Thymus (tissue), 11 donors: ENCODE data around the gene OSCP1. TPM values are rescaled to one million over a fixed set of nuclear protein-coding genes. Genes with fewer than 3 reads are reported as not detected.

ENCODE experiments used
- DNase-seq, 9 donors: peaks; one replicate each; pipeline ENCODE4 v3.0.0-alpha.2; 2013; ENCODE audit warnings: low spot score in 9 of 9, low read depth in 6 of 9, missing footprints in 1 of 9
- H3K27ac ChIP-seq, 2 donors: one replicate each; pipeline ENCODE4 v1.5.1; 2013; ENCODE audit warnings: control low read depth in 1 of 2, low read depth in 1 of 2, low read length in 1 of 2, mild to moderate bottlenecking in 1 of 2, moderate library complexity in 1 of 2
- H3K27me3 ChIP-seq, 2 donors: one replicate each; pipeline ENCODE4 v1.5.1; 2013; ENCODE audit warnings: low read length in 1 of 2; ENCODE audit not compliant: control insufficient read depth in 2 of 2, insufficient read depth in 1 of 2
- H3K36me3 ChIP-seq, 2 donors: one replicate each; pipeline ENCODE4 v1.5.1; 2013; ENCODE audit warnings: low read length in 1 of 2, mild to moderate bottlenecking in 1 of 2, moderate library complexity in 1 of 2; ENCODE audit not compliant: control insufficient read depth in 2 of 2, insufficient read depth in 2 of 2
- H3K4me1 ChIP-seq, 2 donors: one replicate each; pipeline ENCODE4 v1.5.1; 2013; ENCODE audit warnings: low read length in 2 of 2; ENCODE audit not compliant: control insufficient read depth in 2 of 2, insufficient read depth in 2 of 2
- H3K4me3 ChIP-seq, 2 donors: one replicate each; pipeline ENCODE4 v1.5.1; 2013; ENCODE audit warnings: low read length in 2 of 2, control low read depth in 1 of 2, mild to moderate bottlenecking in 1 of 2
- H3K9me3 ChIP-seq, 2 donors: one replicate each; pipeline ENCODE4 v1.5.1; 2013; ENCODE audit warnings: low read length in 1 of 2, mild to moderate bottlenecking in 1 of 2; ENCODE audit not compliant: control insufficient read depth in 2 of 2, insufficient read depth in 1 of 2
- WGBS: extraction: QIAGEN DNeasy Blood & Tissue Kit; methylation state at CpG from one replicate; pipeline ENCODE4 v1.1.7; 2013; 5-methylcytosine and 5-hydroxymethylcytosine counted together
- polyA plus RNA-seq: library from polyadenylated mRNA; stranded (reverse); fragments of 200-250 nt; gene quantifications from one replicate; pipeline ENCODE4 v1.2.3, GENCODE V29; 2013
- total RNA-seq: library from RNA; stranded (reverse); fragments of 120-200 nt; gene quantifications from one replicate; pipeline ENCODE4 v1.2.4, GENCODE V29; 2013
- donor health status: healthy.

Gene OSCP1
- total and polyA plus RNA-seq, 2 donors: 4.0 to 4.8 TPM

DNA sequence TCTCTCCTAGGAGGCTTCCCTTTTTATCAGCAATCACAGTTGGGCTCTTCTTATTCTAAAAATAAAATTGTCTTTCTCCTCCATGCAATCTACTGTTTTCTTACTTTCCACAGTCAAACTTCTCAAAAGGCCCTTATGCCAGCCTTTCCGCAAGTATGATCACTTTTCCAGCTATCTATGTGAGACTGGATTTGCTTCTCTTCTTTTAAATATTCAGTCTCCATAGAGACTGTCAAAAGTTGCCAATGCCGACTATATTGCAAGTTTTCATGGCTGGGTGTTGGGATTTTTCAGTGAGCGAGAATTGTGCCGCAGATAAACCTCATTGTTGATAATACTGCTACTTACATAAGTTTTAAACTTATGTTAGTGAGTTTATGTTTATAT, 47.8 kb downstream of the OSCP1 start:
- no peak for DNase-seq
- Histone ChIP-seq H3K9me3 (peaks cover 0 to 5% of the 10 kb centered on the region in 2 donors), H3K4me1 (peaks cover 0 to 6% of the 10 kb centered on the region in 2 donors), H3K27me3 (no peaks in the 10 kb centered on the region), H3K27ac (no peak overlapping the region), H3K36me3 (no peaks in the 10 kb centered on the region), H3K4me3 (no peak overlapping the region)
- WGBS: 98% methylated on average over 4 of the region's 4 CpGs

GRCh38 chr1:36401602-36402503, 48.4 kb downstream of the OSCP1 start:
- DNase-seq: no peak
- Histone ChIP-seq H3K36me3 (no peaks in the 10 kb centered on the region), H3K9me3 (peaks cover 0 to 5% of the 10 kb centered on the region in 2 donors), H3K4me3 (no peak overlapping the region), H3K27ac (no peak overlapping the region), H3K4me1 (peaks cover 0 to 9% of the 10 kb centered on the region in 2 donors), H3K27me3 (no peaks in the 10 kb centered on the region)
- WGBS: 91% methylated on average over 12 of the region's 12 CpGs

DNA sequence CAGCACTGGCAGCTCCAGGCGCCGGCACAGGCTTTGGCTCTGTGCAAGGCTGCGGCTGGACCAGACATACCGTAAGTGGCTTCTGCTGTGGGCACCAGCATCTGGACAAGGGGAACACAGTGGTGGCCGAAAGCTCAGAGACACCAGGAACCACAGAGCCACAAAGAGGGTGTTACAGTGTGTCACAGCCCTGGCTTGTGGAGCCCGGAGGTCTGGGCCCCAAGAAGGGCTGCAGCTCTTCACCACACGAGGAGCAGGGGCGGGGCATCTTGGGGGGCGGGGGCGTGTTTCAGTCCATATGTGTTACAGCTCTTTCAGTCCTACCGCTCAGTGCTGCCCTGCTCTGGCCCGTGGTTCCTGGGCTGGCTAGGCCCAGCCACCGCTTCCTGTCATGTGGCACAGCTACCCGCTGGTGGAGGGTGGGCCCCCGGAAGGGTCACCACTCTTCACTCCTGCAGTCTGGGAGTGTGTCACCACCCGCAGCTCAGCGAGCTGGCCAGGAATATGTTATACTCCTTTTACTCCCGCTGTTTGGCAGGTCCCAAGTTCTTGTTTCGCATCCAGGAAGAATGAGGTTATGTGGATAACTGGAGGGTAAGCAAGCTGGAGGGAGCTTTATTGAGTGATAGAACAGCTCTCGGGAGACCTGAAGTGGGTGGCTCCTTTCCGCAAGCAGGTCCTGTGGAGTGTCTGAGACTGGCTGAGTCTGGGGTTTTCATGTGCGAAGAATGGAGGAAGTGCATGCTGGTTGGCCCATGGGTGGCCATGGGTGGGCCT, 49.2 kb downstream of the OSCP1 start:
- H3K4me3 ChIP-seq: no peak overlapping the region
- peak in 2 of 9 donors; percentile 52 to 78 for DNase-seq
- WGBS: 82% methylated on average over 22 of the region's 22 CpGs

DNA sequence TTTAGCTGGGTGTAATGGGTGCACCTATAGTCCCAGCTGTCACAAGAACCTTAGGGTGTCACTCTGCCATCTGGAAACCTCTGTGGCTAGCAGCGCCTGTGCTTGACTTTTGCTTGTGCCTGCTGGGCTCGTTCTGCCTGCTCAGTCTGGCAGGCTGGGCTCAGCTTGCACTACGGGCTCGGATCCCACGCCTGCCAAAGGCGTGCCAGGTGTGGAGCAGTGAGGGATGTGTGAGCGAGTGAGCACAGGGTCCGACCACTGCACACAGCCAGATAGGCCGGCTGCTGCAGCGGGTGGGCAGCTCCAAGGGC, 49.8 kb downstream of the OSCP1 start:
- Histone ChIP-seq H3K27ac (no peak overlapping the region), H3K9me3 (peaks cover 0 to 5% of the 10 kb centered on the region in 2 donors), H3K4me3 (no peak overlapping the region), H3K4me1 (peaks cover 3 to 15% of the 10 kb centered on the region in 2 donors), H3K36me3 (no peaks in the 10 kb centered on the region), H3K27me3 (no peaks in the 10 kb centered on the region)
- WGBS: 96% methylated on average over 10 of the region's 10 CpGs
- peak in 1 of 9 donors; percentile 45 for DNase-seq

More for the DNA sequence above, 49.2 kb downstream of the OSCP1 start:
- H3K9me3 ChIP-seq: peaks cover 0 to 5% of the 10 kb centered on the region in 2 donors
- peaks cover 3 to 15% of the 10 kb centered on the region in 2 donors for H3K4me1 ChIP-seq
- H3K27me3 ChIP-seq: no peaks in the 10 kb centered on the region
- H3K36me3 ChIP-seq: no peaks in the 10 kb centered on the region
- H3K27ac ChIP-seq: no peak overlapping the region

DNA sequence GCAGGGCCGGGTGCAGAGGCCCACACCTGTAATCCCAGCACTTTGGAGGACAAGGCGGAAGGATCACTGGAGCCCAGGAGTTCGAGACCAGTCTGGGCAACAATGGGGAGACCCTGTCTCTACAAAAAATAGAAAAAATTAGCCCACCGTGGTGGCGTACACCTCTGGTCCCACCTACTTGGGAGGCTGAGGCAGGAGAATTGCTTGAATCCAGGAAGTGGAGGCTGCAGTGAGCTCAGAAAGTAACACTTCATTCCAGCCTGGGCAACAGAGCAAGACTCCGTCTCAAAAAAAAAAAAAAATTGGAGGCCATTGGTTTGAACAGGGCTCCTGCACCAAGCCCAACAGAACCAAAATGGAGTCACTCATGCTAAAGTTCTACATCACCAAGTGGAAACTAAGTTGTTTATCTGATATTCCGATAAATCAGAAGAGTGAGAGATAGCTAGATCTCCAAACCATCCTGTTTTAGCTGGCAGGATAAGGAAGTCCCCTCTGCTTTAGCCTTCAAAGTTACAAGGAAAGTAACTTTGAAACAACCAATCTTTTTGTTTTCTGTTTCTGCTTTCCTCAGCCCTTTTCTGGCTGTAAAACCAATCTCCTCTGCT, 51.8 kb downstream of the OSCP1 start:
- Histone ChIP-seq H3K36me3 (peaks cover 6 to 7% of the 10 kb centered on the region in 2 donors), H3K27ac (no peak overlapping the region), H3K9me3 (peaks cover 0 to 5% of the 10 kb centered on the region in 2 donors), H3K27me3 (no peaks in the 10 kb centered on the region), H3K4me3 (no peak overlapping the region), H3K4me1 (peaks cover 3 to 15% of the 10 kb centered on the region in 2 donors)
- 92% methylated on average over 7 of the region's 7 CpGs for WGBS
- no peak for DNase-seq

DNA sequence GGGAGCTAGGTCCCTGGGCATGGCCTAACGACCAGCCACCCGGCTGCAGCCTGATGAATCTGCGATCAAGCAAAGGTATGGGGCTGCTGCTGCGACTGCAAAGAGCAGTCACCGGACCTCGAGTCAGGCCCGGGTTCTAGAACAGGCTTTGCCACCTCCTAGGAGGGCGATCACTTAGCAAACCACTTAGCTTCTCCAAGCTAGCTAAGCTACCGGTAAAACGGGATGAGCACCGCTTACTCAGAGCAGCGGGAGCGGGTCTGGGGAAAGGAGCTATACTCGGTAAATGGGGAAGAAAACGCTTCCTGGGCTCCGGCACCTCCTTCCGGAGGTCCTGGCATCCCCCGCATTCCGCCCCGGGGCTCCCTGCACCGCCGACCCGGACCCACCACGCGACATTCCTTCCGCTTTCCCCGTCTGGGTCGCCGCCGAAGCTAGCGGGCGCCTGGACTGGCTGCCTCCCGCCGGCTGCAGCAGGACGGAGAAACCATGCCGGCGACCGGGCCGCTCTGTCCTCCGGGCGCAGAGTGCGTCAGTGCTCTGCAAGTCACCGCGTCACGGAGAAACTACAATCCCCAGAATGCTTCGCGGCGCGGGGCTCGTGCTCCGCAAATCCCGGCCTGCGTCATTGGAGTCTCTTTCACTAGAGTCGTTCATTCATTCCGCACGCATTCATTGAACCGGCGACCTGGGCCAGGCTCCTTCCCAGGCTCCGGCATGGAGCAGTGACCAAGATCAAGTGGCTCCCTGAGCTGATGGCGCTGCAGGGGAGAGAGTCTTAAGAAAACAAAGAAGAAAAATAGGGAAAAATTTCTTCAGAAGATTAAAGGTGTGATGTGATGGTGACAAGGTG, 52.6 kb downstream of the OSCP1 start, which contains the start of gene LSM10:
Gene LSM10, minus strand, starts transcription at position 531 of the 853 bp plus-strand sequence. CDS start 3,779 bp downstream, outside the sequence.
- peaks cover 0 to 5% of the 10 kb centered on the region in 2 donors for H3K9me3 ChIP-seq
- H3K4me1 ChIP-seq: peaks cover 3 to 15% of the 10 kb centered on the region in 2 donors
- under 1% methylated on average over 60 of the region's 60 CpGs for WGBS
- peaks cover 15 to 16% of the 10 kb centered on the region in 2 donors for H3K36me3 ChIP-seq
- H3K4me3 ChIP-seq: peak within 1 kb of the TSS; percentile 86 to 96
- peak in 8 of 9 donors; percentile 82 to 94 (median 88) for DNase-seq
- peak within 1 kb of the TSS; percentile 72 to 88 for H3K27ac ChIP-seq
- no peaks in the 10 kb centered on the region for H3K27me3 ChIP-seq

- Histone ChIP-seq H3K9me3 (peaks cover 0 to 5% of the 10 kb centered on the region in 2 donors), H3K4me3 (peak overlapping the region; percentile 86 to 96), H3K4me1 (peaks cover 3 to 15% of the 10 kb centered on the region in 2 donors), H3K36me3 (peaks cover 16% of the 10 kb centered on the region in 2 donors), H3K27ac (peak overlapping the region; percentile 72 to 88), H3K27me3 (no peaks in the 10 kb centered on the region)
- 16% methylated on average over 5 of the region's 5 CpGs for WGBS
- no peak for DNase-seq
These were observed 53.2 kb downstream of the OSCP1 start for GRCh38 chr1:36397083-36397377.

- no peak overlapping the region for H3K4me3 ChIP-seq
- peaks cover 0 to 5% of the 10 kb centered on the region in 2 donors for H3K9me3 ChIP-seq
- 87% methylated on average over 6 of the region's 6 CpGs for WGBS
- no peaks in the 10 kb centered on the region for H3K27me3 ChIP-seq
- H3K36me3 ChIP-seq: peaks cover 20 to 21% of the 10 kb centered on the region in 2 donors
- H3K4me1 ChIP-seq: peaks cover 3 to 15% of the 10 kb centered on the region in 2 donors
- H3K27ac ChIP-seq: no peak overlapping the region
- no peak for DNase-seq
These were observed 53.9 kb downstream of the OSCP1 start for GRCh38 chr1:36396359-36396758.
